HEK293 (cell line): ENCODE data around the gene TTC16.

ENCODE experiments used
- HOXA7 ChIP-seq: sonication (generic); formaldehyde crosslinking; IDR thresholded peaks from 2 replicates; pipeline ENCODE4 v1.8.1; 2022; ENCODE audit warnings: missing genetic modification reagents, borderline replicate concordance
- RBAK ChIP-seq: fragments of 450-650 bp; formaldehyde crosslinking; IDR thresholded peaks from 2 replicates; pipeline ENCODE4 v1.5.1; 2016; ENCODE audit warnings: missing biosample characterization, missing genetic modification characterization
- ZNF473 ChIP-seq: fragments of 450-650 bp; formaldehyde crosslinking; IDR thresholded peaks from 2 replicates; pipeline ENCODE4 v1.5.1; 2017; ENCODE audit warnings: missing biosample characterization, missing genetic modification characterization
- ZNF48 ChIP-seq: fragments of 450-650 bp; formaldehyde crosslinking; IDR thresholded peaks from 2 replicates; pipeline ENCODE4 v1.5.1; 2016; ENCODE audit warnings: missing biosample characterization, missing genetic modification characterization
- TF ChIP-seq, protein P1 (sequence below): fragments of 450-650 bp; formaldehyde crosslinking; IDR thresholded peaks from 2 replicates; pipeline ENCODE4 v1.5.1; 2016; ENCODE audit warnings: missing biosample characterization, missing genetic modification characterization
- TF ChIP-seq, protein P2 (sequence below): fragments of 450-650 bp; formaldehyde crosslinking; optimal IDR thresholded peaks from 2 replicates; pipeline ENCODE3; 2016; ENCODE audit warnings: missing biosample characterization, mild to moderate bottlenecking, missing genetic modification characterization
- TF ChIP-seq, protein P3 (sequence below): fragments of 450-650 bp; formaldehyde crosslinking; IDR thresholded peaks from 2 replicates; pipeline ENCODE4 v1.5.1; 2016; ENCODE audit warnings: missing biosample characterization, missing genetic modification characterization
- TF ChIP-seq, protein P4 (sequence below): fragments of 450-650 bp; formaldehyde crosslinking; IDR thresholded peaks from 2 replicates; pipeline ENCODE4 v1.5.1; 2016; ENCODE audit warnings: missing biosample characterization, missing genetic modification characterization
- TF ChIP-seq, protein P5 (sequence below): fragments of 450-650 bp; formaldehyde crosslinking; IDR thresholded peaks from 2 replicates; pipeline ENCODE4 v1.5.1; 2016; ENCODE audit warnings: missing biosample characterization, missing genetic modification characterization
- TF ChIP-seq, protein P6 (sequence below): fragments of 450-650 bp; formaldehyde crosslinking; IDR thresholded peaks from 2 replicates; pipeline ENCODE4 v1.5.1; 2016; ENCODE audit warnings: missing biosample characterization, missing genetic modification characterization
- TF ChIP-seq, protein P7 (sequence below): fragments of 450-650 bp; formaldehyde crosslinking; IDR thresholded peaks from 2 replicates; pipeline ENCODE4 v1.5.1; 2016; ENCODE audit warnings: missing biosample characterization, missing genetic modification characterization

DNA sequence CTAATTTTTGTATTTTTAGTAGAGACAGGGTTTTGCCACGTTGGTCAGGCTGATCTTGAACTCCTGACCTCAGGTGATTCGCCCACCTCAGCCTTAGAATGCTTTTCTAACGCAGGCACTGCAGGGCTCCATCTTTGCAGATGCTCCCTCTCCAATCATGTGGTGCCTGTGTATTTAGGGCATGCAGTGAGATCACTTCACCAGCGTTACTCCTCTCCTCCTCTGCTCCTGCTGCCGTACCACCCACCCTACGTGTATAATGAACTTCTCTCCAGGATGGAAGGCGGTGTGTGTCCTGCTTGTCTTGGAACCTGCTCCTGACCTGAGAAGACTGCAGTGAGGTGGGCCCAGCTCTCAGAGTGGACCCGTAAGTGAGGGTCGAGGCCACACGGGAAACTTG, 22.7 kb upstream of the TTC16 start:
- TF ChIP-seq, protein P1, sequence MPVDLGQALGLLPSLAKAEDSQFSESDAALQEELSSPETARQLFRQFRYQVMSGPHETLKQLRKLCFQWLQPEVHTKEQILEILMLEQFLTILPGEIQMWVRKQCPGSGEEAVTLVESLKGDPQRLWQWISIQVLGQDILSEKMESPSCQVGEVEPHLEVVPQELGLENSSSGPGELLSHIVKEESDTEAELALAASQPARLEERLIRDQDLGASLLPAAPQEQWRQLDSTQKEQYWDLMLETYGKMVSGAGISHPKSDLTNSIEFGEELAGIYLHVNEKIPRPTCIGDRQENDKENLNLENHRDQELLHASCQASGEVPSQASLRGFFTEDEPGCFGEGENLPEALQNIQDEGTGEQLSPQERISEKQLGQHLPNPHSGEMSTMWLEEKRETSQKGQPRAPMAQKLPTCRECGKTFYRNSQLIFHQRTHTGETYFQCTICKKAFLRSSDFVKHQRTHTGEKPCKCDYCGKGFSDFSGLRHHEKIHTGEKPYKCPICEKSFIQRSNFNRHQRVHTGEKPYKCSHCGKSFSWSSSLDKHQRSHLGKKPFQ (tag by site-specific recombination) = no peak
- TF ChIP-seq RBAK (tag by site-specific recombination) (no peak), ZNF48 (tag by site-specific recombination) (no peak), HOXA7 (no peak), ZNF473 (tag by site-specific recombination) (no peak)
- TF ChIP-seq, protein P2, sequence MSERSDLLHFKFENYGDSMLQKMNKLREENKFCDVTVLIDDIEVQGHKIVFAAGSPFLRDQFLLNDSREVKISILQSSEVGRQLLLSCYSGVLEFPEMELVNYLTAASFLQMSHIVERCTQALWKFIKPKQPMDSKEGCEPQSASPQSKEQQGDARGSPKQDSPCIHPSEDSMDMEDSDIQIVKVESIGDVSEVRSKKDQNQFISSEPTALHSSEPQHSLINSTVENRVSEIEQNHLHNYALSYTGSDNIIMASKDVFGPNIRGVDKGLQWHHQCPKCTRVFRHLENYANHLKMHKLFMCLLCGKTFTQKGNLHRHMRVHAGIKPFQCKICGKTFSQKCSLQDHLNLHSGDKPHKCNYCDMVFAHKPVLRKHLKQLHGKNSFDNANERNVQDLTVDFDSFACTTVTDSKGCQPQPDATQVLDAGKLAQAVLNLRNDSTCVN (tag by site-specific recombination) = no peak
- TF ChIP-seq, protein P3, sequence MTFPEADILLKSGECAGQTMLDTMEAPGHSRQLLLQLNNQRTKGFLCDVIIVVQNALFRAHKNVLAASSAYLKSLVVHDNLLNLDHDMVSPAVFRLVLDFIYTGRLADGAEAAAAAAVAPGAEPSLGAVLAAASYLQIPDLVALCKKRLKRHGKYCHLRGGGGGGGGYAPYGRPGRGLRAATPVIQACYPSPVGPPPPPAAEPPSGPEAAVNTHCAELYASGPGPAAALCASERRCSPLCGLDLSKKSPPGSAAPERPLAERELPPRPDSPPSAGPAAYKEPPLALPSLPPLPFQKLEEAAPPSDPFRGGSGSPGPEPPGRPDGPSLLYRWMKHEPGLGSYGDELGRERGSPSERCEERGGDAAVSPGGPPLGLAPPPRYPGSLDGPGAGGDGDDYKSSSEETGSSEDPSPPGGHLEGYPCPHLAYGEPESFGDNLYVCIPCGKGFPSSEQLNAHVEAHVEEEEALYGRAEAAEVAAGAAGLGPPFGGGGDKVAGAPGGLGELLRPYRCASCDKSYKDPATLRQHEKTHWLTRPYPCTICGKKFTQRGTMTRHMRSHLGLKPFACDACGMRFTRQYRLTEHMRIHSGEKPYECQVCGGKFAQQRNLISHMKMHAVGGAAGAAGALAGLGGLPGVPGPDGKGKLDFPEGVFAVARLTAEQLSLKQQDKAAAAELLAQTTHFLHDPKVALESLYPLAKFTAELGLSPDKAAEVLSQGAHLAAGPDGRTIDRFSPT = no peak
- TF ChIP-seq, protein P4, sequence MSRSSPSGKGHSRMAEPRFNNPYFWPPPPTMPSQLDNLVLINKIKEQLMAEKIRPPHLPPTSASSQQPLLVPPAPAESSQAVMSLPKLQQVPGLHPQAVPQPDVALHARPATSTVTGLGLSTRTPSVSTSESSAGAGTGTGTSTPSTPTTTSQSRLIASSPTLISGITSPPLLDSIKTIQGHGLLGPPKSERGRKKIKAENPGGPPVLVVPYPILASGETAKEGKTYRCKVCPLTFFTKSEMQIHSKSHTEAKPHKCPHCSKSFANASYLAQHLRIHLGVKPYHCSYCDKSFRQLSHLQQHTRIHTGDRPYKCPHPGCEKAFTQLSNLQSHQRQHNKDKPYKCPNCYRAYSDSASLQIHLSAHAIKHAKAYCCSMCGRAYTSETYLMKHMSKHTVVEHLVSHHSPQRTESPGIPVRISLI (tag by site-specific recombination) = no peak
- TF ChIP-seq, protein P5, sequence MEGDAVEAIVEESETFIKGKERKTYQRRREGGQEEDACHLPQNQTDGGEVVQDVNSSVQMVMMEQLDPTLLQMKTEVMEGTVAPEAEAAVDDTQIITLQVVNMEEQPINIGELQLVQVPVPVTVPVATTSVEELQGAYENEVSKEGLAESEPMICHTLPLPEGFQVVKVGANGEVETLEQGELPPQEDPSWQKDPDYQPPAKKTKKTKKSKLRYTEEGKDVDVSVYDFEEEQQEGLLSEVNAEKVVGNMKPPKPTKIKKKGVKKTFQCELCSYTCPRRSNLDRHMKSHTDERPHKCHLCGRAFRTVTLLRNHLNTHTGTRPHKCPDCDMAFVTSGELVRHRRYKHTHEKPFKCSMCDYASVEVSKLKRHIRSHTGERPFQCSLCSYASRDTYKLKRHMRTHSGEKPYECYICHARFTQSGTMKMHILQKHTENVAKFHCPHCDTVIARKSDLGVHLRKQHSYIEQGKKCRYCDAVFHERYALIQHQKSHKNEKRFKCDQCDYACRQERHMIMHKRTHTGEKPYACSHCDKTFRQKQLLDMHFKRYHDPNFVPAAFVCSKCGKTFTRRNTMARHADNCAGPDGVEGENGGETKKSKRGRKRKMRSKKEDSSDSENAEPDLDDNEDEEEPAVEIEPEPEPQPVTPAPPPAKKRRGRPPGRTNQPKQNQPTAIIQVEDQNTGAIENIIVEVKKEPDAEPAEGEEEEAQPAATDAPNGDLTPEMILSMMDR = no peak
- TF ChIP-seq, protein P6, sequence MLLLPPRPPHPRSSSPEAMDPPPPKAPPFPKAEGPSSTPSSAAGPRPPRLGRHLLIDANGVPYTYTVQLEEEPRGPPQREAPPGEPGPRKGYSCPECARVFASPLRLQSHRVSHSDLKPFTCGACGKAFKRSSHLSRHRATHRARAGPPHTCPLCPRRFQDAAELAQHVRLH (tag by site-specific recombination) = no peak
- TF ChIP-seq, protein P7, sequence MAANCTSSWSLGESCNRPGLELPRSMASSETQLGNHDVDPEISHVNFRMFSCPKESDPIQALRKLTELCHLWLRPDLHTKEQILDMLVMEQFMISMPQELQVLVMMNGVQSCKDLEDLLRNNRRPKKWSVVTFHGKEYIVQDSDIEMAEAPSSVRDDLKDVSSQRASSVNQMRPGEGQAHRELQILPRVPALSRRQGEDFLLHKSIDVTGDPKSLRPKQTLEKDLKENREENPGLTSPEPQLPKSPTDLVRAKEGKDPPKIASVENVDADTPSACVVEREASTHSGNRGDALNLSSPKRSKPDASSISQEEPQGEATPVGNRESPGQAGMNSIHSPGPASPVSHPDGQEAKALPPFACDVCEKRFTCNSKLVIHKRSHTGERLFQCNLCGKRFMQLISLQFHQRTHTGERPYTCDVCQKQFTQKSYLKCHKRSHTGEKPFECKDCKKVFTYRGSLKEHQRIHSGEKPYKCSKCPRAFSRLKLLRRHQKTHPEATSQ (tag by site-specific recombination) = no peak
